Measurements from ENCODE around the gene LIPT2.
"Not testable (repeated sequence)": the region's sequence is repeated elsewhere in the genome, so short reads cannot be mapped to it uniquely, and the experiment has no call there.

The LIPT2 gene

DNA sequence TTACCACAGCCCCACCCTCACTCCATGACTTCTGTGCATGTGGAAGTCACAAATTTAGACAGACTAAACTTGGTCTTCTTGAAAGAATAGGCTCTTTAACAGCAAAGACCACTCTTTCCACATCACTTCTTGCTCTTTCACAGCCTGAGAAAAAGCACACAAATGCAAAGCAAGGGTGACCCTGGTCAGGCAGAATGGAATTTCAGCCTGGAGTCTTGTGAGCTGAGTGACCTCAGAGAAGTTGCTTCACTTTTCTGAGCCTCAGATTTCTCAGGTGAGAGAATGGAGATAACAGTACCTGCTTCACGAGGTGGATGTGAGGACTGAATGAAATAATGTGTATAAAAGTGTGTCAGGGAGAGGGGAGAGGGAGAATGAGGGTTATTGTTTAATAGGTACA lies 26.8 kb upstream of the LIPT2 start:
- DNase-seq (ENCODE audit: extremely low read depth, low read depth) = no peak
- TF ChIP-seq, protein P1, sequence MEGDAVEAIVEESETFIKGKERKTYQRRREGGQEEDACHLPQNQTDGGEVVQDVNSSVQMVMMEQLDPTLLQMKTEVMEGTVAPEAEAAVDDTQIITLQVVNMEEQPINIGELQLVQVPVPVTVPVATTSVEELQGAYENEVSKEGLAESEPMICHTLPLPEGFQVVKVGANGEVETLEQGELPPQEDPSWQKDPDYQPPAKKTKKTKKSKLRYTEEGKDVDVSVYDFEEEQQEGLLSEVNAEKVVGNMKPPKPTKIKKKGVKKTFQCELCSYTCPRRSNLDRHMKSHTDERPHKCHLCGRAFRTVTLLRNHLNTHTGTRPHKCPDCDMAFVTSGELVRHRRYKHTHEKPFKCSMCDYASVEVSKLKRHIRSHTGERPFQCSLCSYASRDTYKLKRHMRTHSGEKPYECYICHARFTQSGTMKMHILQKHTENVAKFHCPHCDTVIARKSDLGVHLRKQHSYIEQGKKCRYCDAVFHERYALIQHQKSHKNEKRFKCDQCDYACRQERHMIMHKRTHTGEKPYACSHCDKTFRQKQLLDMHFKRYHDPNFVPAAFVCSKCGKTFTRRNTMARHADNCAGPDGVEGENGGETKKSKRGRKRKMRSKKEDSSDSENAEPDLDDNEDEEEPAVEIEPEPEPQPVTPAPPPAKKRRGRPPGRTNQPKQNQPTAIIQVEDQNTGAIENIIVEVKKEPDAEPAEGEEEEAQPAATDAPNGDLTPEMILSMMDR (IDR thresholded peaks at IDR 0.05; ENCODE audit: low read depth, low read length) = no peak

DNA sequence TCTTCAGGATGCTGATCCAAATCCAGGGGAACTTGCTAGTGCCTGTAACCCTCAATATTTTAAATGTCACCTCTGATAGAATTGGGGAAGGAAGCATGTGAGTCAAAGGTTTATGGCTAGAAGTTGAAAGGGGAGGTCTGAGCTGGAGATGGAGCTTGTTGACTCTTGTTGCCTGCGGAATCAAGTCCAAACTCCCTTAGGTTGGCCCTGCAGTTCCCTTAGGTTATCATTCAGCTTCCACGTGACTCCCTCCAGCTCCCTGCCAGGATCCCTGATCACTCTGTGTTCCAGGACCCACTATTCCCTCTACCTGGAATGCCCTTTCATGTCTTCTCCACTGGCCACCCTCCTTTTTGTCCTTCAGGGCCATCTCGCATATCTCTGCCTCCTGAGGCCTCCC lies 26.2 kb upstream of the LIPT2 start:
- TF ChIP-seq, protein P1 (IDR thresholded peaks at IDR 0.05; ENCODE audit: low read depth, low read length) = no peak
- no peak for DNase-seq (ENCODE audit: extremely low read depth, low read depth)

DNA sequence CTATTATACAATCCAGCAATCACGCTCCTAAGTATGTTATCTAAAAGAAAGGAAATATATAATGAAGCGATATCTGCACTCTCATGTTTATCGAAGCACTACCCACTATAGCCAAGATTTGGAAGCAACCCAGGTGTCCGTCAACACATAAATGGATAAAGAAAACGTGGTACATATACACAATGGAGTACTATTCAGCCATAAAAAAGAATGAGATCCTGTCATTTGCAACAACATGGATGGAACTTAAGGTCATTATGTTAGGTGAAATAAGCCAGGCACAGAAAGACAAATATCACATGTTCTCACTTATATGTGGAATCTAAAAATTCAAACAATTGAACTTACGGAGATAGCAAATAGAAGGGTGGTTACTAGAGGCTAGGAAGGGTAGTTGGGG lies 24.1 kb upstream of the LIPT2 start:
- not testable (repeated sequence) for DNase-seq (ENCODE audit: extremely low read depth, low read depth)

DNA sequence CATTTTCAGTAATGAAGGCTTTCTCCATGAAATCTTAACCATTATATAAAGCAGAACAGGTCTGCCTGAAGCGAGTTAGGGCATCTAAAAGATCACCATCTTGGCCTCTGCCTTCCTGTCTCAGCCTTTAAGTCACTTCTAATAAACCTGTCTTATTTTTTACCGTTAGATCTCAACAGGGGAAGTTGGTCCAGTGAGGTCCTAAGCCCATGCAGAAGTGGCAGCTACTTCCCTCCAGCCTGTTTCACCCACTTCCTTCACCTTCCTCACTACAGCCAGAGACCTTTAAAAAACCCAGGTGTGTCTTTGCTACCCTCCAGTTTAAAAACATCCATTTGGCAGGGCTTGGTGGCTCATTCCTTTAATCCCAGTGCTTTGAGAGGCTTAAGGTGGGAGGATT lies 14.1 kb upstream of the LIPT2 start:
- TF ChIP-seq, protein P1 (IDR thresholded peaks at IDR 0.05; ENCODE audit: low read depth, low read length) = no peak
- no peak for DNase-seq (ENCODE audit: extremely low read depth, low read depth)

DNA sequence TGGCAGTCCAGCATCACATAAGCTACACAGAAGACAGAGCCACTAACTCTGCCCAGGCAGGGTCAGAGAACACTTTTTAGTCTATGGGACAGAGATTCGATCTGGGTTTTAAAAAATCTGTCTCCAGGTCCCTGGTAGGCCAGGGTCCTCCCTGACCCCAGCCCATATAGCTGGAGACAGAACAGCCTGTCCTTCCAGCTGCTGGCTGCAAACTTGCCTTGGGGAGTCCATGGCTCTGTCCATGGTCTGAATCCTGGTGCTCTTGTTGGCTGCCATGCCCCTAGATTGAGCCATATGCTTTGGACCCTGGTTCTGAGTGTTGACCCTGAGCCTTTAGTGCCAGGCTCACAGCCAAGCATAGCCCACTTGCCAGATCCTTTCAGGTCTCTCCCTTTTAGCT lies 13.3 kb upstream of the LIPT2 start:
- TF ChIP-seq, protein P1 (IDR thresholded peaks at IDR 0.05; ENCODE audit: low read depth, low read length) = no peak
- no peak for DNase-seq (ENCODE audit: extremely low read depth, low read depth)

DNA sequence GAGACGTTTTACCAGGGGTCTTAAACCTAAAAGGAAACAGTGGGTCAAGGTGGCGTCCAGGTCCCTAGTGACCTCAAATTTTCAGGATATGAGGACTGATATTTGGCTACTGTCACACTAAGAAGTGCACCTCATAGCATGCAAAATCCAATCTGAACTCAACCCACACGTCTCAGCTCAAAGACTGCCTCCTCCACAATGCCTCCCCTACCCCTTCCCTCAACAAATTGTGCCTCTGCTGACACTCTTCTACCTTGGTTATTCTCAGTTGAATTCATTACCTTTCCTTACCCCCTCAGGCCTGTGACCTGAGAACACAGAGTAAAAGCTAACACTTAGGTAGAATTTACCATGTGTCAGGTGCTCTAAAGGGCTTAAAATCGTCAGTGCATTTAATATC lies 12.4 kb upstream of the LIPT2 start:
- TF ChIP-seq, protein P1 (IDR thresholded peaks at IDR 0.05; ENCODE audit: low read depth, low read length) = no peak
- no peak for DNase-seq (ENCODE audit: extremely low read depth, low read depth)

DNA sequence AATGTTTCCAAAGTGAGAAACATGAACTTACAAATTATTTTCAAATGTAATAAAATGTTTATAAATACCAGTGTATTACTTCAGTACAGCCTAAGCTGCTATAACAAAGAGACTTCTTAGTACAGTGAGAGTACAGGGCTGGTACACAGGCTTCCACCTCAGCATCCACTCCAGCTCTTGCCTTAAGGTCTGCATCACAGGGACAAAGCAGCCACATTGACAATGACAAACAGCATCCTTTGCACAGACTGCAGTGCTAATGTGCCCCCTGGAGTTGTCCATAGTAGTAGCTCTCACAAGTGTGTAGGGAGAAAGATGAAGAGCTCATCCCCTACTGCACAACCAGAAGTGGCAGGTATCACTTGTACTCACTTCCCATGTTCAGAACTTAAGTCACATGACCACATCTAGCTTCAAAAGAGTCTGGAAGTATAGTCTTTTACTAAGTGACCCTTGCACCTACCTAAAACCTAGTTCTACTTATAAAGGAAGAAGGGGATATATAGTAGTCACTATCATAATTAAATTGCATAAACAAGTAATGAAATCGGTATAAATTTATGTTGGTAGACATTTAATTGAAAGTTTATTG lies 10.7 kb upstream of the LIPT2 start:
- TF ChIP-seq, protein P1 (IDR thresholded peaks at IDR 0.05; ENCODE audit: low read depth, low read length) = no peak
- DNase-seq (ENCODE audit: extremely low read depth, low read depth) = no peak

DNA sequence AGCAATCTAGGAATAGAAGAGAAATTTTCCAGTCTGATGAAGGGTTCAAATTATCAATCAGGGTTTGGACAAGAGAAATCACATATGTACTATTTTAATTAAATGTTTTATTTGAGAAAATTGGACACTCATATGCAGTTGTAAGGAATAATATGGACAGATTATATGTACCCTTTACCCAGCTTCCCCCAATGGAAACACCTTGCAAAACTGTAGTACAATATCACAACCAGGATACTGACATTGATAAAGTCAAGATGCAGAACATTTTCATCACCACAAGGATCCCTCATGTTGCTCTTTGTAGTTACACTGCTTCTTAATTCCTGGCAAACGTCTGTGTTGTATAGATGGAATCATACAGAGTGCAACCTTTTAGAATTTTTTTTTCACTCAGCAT lies 1.4 kb upstream of the LIPT2 start:
- TF ChIP-seq, protein P1 (IDR thresholded peaks at IDR 0.05; ENCODE audit: low read depth, low read length) = no peak
- DNase-seq (ENCODE audit: extremely low read depth, low read depth) = no peak

Data from AG09319 (cell line).